CD8-positive, alpha-beta memory T cell (primary cell): ENCODE measurements around the gene SPSB2. TPM values are rescaled to one million over a fixed set of nuclear protein-coding genes. Genes with fewer than 3 reads are reported as not detected.
A peak's percentile ranks its signal among the peaks of the same experiment; 100 is the strongest.
"Not testable (repeated sequence)": the region's sequence is repeated elsewhere in the genome, so short reads cannot be mapped to it uniquely, and the experiment has no call there.

Source experiments
- CTCF ChIA-PET: fragments of 350-600 bp; sonication (Branson Sonifier 250); formaldehyde crosslinking; loops from one replicate; lab custom pipeline; 2021; ENCODE audit warnings: antibody characterized with exemption; lab: Charles Lee
- POLR2A ChIA-PET: fragments of 350-600 bp; sonication (Branson Sonifier 250); formaldehyde crosslinking; loops from one replicate; lab custom pipeline; 2021; ENCODE audit warnings: antibody characterized with exemption; lab: Charles Lee
- DNase-seq, 5 donors: peaks; one replicate each; pipeline versions ENCODE4 v3.0.0 to v3.0.0-alpha.2; 2020 to 2022; ENCODE audit warnings: mixed read lengths in 1 of 5
- H3K27ac ChIP-seq: one replicate; pipeline ENCODE4 v1.7.0; 2013; ENCODE audit warnings: low read depth, mild to moderate bottlenecking, low read length, moderate library complexity
- H3K27me3 ChIP-seq: 2 replicates; pipeline ENCODE4 v1.7.0; 2013; ENCODE audit warnings: low read length, mild to moderate bottlenecking; ENCODE audit not compliant: insufficient read depth, poor library complexity, severe bottlenecking
- H3K36me3 ChIP-seq: 2 replicates; pipeline ENCODE4 v1.7.0; 2013; ENCODE audit warnings: mild to moderate bottlenecking, low read length, moderate library complexity; ENCODE audit not compliant: insufficient read depth
- H3K4me1 ChIP-seq: 2 replicates; pipeline ENCODE4 v1.7.0; 2013; ENCODE audit warnings: mild to moderate bottlenecking, low read length, moderate library complexity; ENCODE audit not compliant: insufficient read depth
- H3K4me3 ChIP-seq: 2 replicates; pipeline ENCODE4 v1.7.0; 2013; ENCODE audit warnings: mild to moderate bottlenecking, low read length
- H3K9me3 ChIP-seq: 2 replicates; pipeline ENCODE4 v1.7.0; 2013; ENCODE audit warnings: mild to moderate bottlenecking, low read length
- H3K27ac Mint-ChIP-seq, 8 donors: one replicate each; pipeline ENCODE4 v1.8.0; 2020 to 2021; ENCODE audit warnings: mixed read lengths in 8 of 8, mild to moderate bottlenecking in 6 of 8, inconsistent platforms in 3 of 8, moderate library complexity in 3 of 8
- H3K27me3 Mint-ChIP-seq, 2 donors: one replicate each; pipeline ENCODE4 v1.8.0; 2020 to 2021; ENCODE audit warnings: mixed read lengths in 2 of 2, mild to moderate bottlenecking in 1 of 2, moderate library complexity in 1 of 2
- H3K36me3 Mint-ChIP-seq, 3 donors: one replicate each; pipeline ENCODE4 v1.8.0; 2020 to 2021; ENCODE audit warnings: mixed read lengths in 3 of 3, inconsistent platforms in 1 of 3, mild to moderate bottlenecking in 1 of 3
- H3K4me1 Mint-ChIP-seq, 3 donors: one replicate each; pipeline ENCODE4 v1.8.0; 2020 to 2021; ENCODE audit warnings: mixed read lengths in 3 of 3, inconsistent platforms in 1 of 3, mild to moderate bottlenecking in 1 of 3
- H3K4me3 Mint-ChIP-seq, 7 donors: one replicate each; pipeline ENCODE4 v1.8.0; 2020 to 2021; ENCODE audit warnings: mixed read lengths in 7 of 7, mild to moderate bottlenecking in 6 of 7, moderate library complexity in 4 of 7, inconsistent platforms in 2 of 7
- H3K9me3 Mint-ChIP-seq, 5 donors: one replicate each; pipeline ENCODE4 v1.8.0; 2020 to 2022; ENCODE audit warnings: mixed read lengths in 5 of 5, mild to moderate bottlenecking in 3 of 5, moderate library complexity in 2 of 5, inconsistent platforms in 1 of 5
- polyA plus RNA-seq: library from polyadenylated mRNA; unstranded; fragments of 300-500 nt; fragmentation: Illumina TruSeq; gene quantifications from one replicate; pipeline ENCODE4 v1.2.3, GENCODE V29; 2021
- total RNA-seq, 2 experiments: library from RNA; stranded (reverse); gene quantifications; one replicate each; pipeline ENCODE4 v1.2.3, GENCODE V29; 2021

Gene SPSB2
- total and polyA plus RNA-seq, 3 experiments from 2014 or later: 7.7 to 11.4 (median 8.1) TPM

DNA sequence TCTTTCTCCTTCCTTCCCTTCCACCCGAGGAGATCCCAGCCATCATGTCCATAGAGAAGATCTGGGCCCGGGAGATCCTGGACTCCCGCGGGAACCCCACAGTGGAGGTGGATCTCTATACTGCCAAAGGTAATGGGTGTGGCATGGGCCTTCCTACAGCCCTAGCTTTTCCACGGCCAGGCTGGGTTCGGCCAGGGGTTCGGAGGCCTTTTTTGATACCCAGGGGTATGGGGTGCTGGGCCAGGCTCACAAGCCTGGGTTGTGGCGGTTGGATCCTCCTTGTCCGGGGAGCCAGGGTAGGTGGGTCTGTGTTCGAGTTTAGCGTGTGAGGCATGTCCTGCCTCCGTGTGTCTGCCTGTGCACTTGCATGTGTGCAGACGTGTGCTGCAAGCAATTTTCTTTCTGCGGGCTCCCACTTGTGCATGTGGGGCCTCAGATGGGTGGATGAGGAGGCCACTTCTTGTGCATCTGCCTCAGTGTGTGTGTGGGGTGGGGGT is 42.7 kb upstream of the SPSB2 start:
- no peak overlapping the region for H3K27ac ChIP-seq

DNA sequence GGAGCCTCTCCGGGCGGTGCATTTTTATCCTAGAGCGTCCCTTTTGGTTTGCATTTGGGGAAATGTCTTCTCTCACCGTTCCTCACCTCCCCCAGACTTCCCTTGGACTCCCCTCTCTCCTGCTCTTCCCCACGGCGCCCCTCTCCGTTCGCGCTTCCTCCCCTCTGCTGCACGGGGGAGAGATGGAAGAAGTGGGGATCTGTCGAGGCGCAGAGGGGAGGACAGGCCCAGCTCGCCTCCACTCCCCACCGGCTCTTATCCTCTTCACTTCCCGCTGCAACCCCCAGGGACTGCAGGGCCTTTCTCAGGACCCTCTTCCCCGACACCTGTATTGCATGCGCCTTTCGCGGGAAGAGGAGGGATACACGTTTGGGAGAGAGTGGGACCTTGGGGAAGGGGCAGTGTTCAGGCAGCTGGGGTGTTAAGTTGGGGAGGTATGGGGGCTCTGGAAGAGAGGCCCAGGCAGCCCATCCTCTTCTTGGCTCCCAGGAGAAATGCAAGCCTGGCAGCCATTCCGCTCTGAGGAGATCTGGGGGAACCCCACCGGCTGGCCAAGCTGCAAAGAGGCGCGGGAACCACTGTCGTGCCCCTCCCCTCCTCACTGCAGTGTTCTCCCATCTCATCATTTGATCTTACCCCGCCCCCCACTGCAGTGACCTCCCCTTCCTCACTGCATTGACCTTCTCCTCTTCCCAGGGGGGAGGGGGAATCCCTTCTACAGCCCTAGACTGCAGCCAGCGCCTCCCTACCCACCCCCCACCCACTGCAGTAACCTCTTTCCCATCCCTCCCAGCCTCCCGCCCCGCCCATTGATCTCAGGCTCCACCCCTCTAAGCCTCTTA is 42.1 kb upstream of the SPSB2 start:
- peaks cover 6% of the 10 kb centered on the region for H3K36me3 ChIP-seq
- H3K4me1 ChIP-seq: peaks cover 21% of the 10 kb centered on the region
- no peaks in the 10 kb centered on the region for H3K9me3 ChIP-seq
- H3K27ac ChIP-seq: peak overlapping the region; percentile 66
- peak overlapping the region; percentile 94 to 99 (median 96) for H3K27ac Mint-ChIP-seq
- peaks cover 3 to 47% (median 4%) of the 10 kb centered on the region in 3 donors for H3K36me3 Mint-ChIP-seq
- no peaks in the 10 kb centered on the region for H3K27me3 Mint-ChIP-seq
- H3K4me3 Mint-ChIP-seq: peak overlapping the region; percentile 89 to 99 (median 94)
- H3K4me1 Mint-ChIP-seq: peaks cover 21 to 44% (median 30%) of the 10 kb centered on the region in 3 donors
- CTCF ChIA-PET: interaction anchor here (1.3 to 4.4 kb wide), 6 partner anchors 10 to 46 kb away, joined by 3 to 28 read pairs (median 6); partner anchors contain the start of genes C12orf57, RNU7-1 and SPSB2
- no peak for DNase-seq
- H3K27me3 ChIP-seq: no peaks in the 10 kb centered on the region
- H3K4me3 ChIP-seq: peak overlapping the region; percentile 69
- no peaks in the 10 kb centered on the region for H3K9me3 Mint-ChIP-seq
- POLR2A ChIA-PET: interaction anchor here (1.0 to 2.6 kb wide), 11 partner anchors 9 to 193 kb away, joined by 3 to 14 read pairs (median 7); partner anchors contain the start of genes C12orf57, LRRC23, RNU7-1 and SPSB2

More for the DNA sequence above, 42.7 kb upstream of the SPSB2 start:
- Mint-ChIP-seq H3K27ac (peak overlapping the region; percentile 29 to 97 (median 95)), H3K4me3 (peak overlapping the region; percentile 79 to 99 (median 94)), H3K27me3 (no peaks in the 10 kb centered on the region), H3K4me1 (peaks cover 21 to 44% (median 30%) of the 10 kb centered on the region in 3 donors), H3K9me3 (no peaks in the 10 kb centered on the region), H3K36me3 (peaks cover 3 to 47% (median 4%) of the 10 kb centered on the region in 3 donors)
- no peaks in the 10 kb centered on the region for H3K9me3 ChIP-seq
- peaks cover 21% of the 10 kb centered on the region for H3K4me1 ChIP-seq
- H3K36me3 ChIP-seq: peaks cover 6% of the 10 kb centered on the region
- ChIA-PET CTCF (interaction anchor here (1.0 to 4.4 kb wide), 6 partner anchors 8 to 46 kb away, joined by 3 to 28 read pairs (median 6); partner anchors contain the start of gene SPSB2), POLR2A (interaction anchor here (1.2 kb wide), 1 partner anchor 9 kb away, joined by 3 read pairs; no protein-coding TSS in a partner anchor)
- no peak for DNase-seq
- no peaks in the 10 kb centered on the region for H3K27me3 ChIP-seq
- no peak overlapping the region for H3K4me3 ChIP-seq

DNA sequence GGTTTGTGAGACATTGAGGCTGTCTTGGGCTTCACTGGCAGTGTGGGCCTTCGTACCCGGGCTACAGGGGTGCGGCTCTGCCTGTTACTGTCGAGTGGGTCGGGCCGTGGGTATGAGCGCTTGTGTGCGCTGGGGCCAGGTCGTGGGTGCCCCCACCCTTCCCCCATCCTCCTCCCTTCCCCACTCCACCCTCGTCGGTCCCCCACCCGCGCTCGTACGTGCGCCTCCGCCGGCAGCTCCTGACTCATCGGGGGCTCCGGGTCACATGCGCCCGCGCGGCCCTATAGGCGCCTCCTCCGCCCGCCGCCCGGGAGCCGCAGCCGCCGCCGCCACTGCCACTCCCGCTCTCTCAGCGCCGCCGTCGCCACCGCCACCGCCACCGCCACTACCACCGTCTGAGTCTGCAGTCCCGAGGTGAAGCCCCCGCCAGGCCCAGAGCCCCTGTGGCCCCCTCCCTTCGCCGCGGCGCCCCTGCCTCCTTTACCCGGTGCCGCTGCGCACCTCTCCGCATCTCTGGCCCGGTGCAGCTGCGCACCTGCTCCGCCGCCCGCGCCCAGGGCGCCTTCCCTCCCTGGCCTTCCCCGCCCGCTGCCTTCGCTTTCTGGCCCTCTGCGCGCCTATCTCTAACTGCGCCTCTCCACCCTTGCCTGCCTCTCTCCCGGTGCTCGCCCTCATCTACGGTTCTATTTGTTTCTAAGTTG is 41.3 kb upstream of the SPSB2 start, which contains the start of gene ENO2:
TSS of gene ENO2 (plus strand) at position 335 of the 701 bp plus-strand sequence. CDS start 1,253 bp downstream, outside the sequence.
- DNase-seq: peak; percentile 79 to 94 (median 87)
- Mint-ChIP-seq H3K36me3 (peaks cover 0 to 39% (median 2%) of the 10 kb centered on the region in 3 donors), H3K9me3 (no peaks in the 10 kb centered on the region), H3K27ac (peak within 1 kb of the TSS; percentile 94 to 99 (median 96)), H3K4me1 (peaks cover 21 to 44% (median 30%) of the 10 kb centered on the region in 3 donors), H3K27me3 (no peaks in the 10 kb centered on the region), H3K4me3 (peak within 1 kb of the TSS; percentile 89 to 99 (median 94))
- Histone ChIP-seq H3K9me3 (no peaks in the 10 kb centered on the region), H3K27ac (peak within 1 kb of the TSS; percentile 66), H3K36me3 (peaks cover 2% of the 10 kb centered on the region), H3K4me1 (peaks cover 21% of the 10 kb centered on the region), H3K27me3 (no peaks in the 10 kb centered on the region), H3K4me3 (peak within 1 kb of the TSS; percentile 69)
- CTCF ChIA-PET: interaction anchor here (0.7 to 4.4 kb wide), 7 partner anchors 11 to 49 kb away, joined by 3 to 28 read pairs (median 4); partner anchors contain the start of genes C12orf57, RNU7-1 and SPSB2
- POLR2A ChIA-PET: interaction anchor here (0.6 to 2.6 kb wide), 17 partner anchors 9 to 244 kb away, joined by 3 to 14 read pairs (median 5); partner anchors contain the start of genes C12orf57, LRRC23, RNU7-1 and SPSB2

DNA sequence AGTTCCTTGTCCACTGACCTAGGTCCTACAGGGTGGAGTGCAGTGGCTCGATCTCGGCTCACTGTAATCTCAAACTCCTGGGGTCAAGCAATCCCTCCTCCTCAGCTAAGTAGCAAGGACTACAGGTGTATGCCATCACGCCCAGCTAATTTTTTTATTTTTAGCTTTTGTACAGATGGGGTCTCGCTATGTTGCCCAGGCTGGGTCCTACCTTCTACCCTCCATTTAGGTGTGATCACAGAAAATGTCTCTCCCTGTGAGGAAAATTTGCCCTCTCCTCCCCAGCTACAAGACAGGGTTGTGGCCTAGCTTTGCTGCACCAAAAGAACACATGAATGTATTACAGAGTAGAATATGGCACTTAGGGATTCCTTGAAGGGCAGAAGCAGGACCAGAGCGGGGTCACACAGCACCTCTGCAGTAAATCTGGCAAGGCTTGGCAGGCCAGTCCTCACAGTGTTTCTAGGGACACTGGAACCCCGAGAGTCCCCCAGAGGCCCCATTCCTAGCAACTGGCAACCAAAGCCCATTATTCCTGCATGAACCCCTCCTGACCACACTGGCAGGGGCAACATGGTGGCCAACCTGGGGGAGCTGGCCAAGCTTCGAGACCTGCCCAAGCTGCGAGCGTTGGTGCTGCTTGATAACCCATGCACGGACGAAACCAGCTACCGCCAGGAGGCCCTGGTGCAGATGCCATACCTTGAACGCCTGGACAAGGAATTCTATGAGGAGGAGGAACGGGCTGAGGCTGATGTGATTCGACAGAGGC is 39.2 kb upstream of the SPSB2 start:
- POLR2A ChIA-PET: interaction anchor here (0.6 to 2.6 kb wide), 4 partner anchors 21 to 1011 kb away, joined by 3 to 14 read pairs (median 10); no protein-coding TSS in a partner anchor

DNA sequence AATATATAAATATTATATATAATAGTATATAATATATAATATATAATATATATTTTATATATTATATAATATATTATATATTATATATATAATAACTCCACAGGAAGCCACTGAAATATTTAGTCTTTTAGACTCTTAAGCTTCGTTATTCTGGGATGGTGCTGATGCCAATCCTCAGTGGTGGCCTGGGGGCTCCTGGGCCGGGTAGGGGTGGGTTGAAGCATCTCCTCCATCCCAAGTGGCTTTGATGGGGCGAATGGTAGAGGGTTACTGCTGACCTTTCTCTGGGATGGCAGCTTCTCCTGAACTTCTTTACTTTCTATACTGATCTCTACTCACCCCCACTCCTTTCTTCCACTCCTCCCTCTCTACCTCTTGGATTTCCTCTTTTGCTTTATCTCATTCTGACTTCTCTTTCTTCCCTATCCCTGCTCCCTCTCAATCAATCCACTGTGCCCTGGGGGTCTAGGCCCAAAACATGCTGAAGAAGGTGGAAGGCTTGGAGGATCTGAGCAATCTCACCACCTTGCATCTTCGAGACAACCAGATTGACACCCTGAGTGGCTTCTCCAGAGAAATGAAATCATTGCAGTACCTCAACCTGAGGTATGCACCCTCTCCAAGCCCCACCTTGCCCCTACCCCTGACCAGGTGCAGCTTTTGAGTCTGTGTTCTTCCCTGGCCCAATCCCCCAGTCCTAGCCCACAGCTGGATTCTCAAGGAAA is 36.5 kb upstream of the SPSB2 start:
- Mint-ChIP-seq H3K4me3 (peak overlapping the region in 1 of 7 donors; percentile 14), H3K9me3 (no peaks in the 10 kb centered on the region), H3K27me3 (no peaks in the 10 kb centered on the region), H3K27ac (peak overlapping the region in 3 of 8 donors; percentile 6 to 51 (median 46)), H3K4me1 (peaks cover 12 to 19% (median 13%) of the 10 kb centered on the region in 3 donors), H3K36me3 (peaks cover 0 to 8% (median 3%) of the 10 kb centered on the region in 3 donors)
- peaks cover 18% of the 10 kb centered on the region for H3K4me1 ChIP-seq
- H3K27me3 ChIP-seq: no peaks in the 10 kb centered on the region
- ChIA-PET POLR2A (no interaction called here), CTCF (interaction anchor here (0.7 to 7.9 kb wide), 4 partner anchors 15 to 52 kb away, joined by 3 to 50 read pairs (median 10); no protein-coding TSS in a partner anchor)
- H3K36me3 ChIP-seq: no peaks in the 10 kb centered on the region
- H3K27ac ChIP-seq: no peak overlapping the region
- no peak overlapping the region for H3K4me3 ChIP-seq
- DNase-seq: no peak
- no peaks in the 10 kb centered on the region for H3K9me3 ChIP-seq

More for the DNA sequence above, 39.2 kb upstream of the SPSB2 start:
- no peak overlapping the region for H3K27ac ChIP-seq
- peaks cover 21% of the 10 kb centered on the region for H3K4me1 ChIP-seq
- Mint-ChIP-seq H3K36me3 (peaks cover 0 to 30% (median 3%) of the 10 kb centered on the region in 3 donors), H3K27ac (peak overlapping the region; percentile 81 to 98 (median 94)), H3K9me3 (no peaks in the 10 kb centered on the region), H3K4me1 (peaks cover 21 to 44% (median 30%) of the 10 kb centered on the region in 3 donors), H3K4me3 (peak overlapping the region in 6 of 7 donors; percentile 13 to 95 (median 66)), H3K27me3 (no peaks in the 10 kb centered on the region)
- H3K4me3 ChIP-seq: no peak overlapping the region
- no peak for DNase-seq
- CTCF ChIA-PET: interaction anchor here (1.1 to 4.4 kb wide), 6 partner anchors 10 to 40 kb away, joined by 3 to 28 read pairs (median 14); partner anchors contain the start of gene SPSB2
- no peaks in the 10 kb centered on the region for H3K36me3 ChIP-seq
- no peaks in the 10 kb centered on the region for H3K9me3 ChIP-seq
- H3K27me3 ChIP-seq: no peaks in the 10 kb centered on the region

DNA sequence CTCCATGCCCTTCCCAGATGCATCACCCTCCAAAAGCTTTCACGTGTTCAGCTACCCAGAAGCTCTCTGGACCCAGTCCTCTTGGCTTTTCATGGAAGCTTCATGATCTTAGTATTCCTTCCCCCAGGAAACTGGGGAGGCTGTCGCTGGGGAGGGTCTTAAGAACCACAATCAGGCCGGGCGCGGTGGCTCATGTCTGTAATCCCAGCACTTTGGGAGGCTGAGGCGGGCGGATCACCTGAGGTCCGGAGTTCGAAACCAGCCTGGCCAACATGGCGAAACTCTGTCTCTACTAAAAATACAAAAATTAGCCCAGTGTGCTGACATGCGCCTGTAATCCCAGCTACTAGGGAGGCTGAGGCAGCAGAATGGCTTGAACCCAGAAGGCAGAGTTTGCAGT is 35.0 kb upstream of the SPSB2 start:
- DNase-seq, H3K4me1 Mint-ChIP-seq: not testable (repeated sequence)

More for the DNA sequence above, 35.0 kb upstream of the SPSB2 start:
- not testable (repeated sequence) for H3K9me3 Mint-ChIP-seq, H3K27me3 ChIP-seq, H3K36me3 ChIP-seq, H3K9me3 ChIP-seq, H3K27ac Mint-ChIP-seq, H3K4me3 Mint-ChIP-seq, H3K27ac ChIP-seq, H3K4me3 ChIP-seq, H3K27me3 Mint-ChIP-seq, H3K36me3 Mint-ChIP-seq
- H3K4me1 ChIP-seq: peaks cover 17% of the 10 kb centered on the region
- POLR2A ChIA-PET: interaction anchor here (0.7 to 0.8 kb wide), 2 partner anchors 17 to 30 kb away, joined by 3 to 7 read pairs; no protein-coding TSS in a partner anchor
- CTCF ChIA-PET: interaction anchor here (1.2 to 7.9 kb wide), 7 partner anchors 8 to 56 kb away, joined by 3 to 50 read pairs (median 7); partner anchors contain the start of genes SPSB2 and USP5
